HCEC 1CT (cell line): ENCODE measurements around the gene CCDC192.
"Not testable (repeated sequence)": the region's sequence is repeated elsewhere in the genome, so short reads cannot be mapped to it uniquely, and the experiment has no call there.

Experiments used
- DNase-seq: peaks from one replicate; pipeline ENCODE4 v3.0.0-alpha.2; 2017

Gene CCDC192

GRCh38 chr5:127702926-127703561 lies at the start of gene CCDC192:
Gene CCDC192, plus strand, starts transcription at chr5:127703391. Its CDS starts 55 bp downstream, at chr5:127703446.
- DNase-seq, result no peak

GRCh38 chr5:127656825-127657224 lies 46.4 kb upstream of the CCDC192 start:
- no peak for DNase-seq

GRCh38 chr5:127660047-127660733 lies 43.0 kb upstream of the CCDC192 start:
- DNase-seq, result no peak

- DNase-seq, result no peak
Measured at GRCh38 chr5:127664093-127664492, 39.1 kb upstream of the CCDC192 start.

GRCh38 chr5:127665641-127666040 lies 37.5 kb upstream of the CCDC192 start:
- DNase-seq, result no peak

- DNase-seq, result no peak
Measured at GRCh38 chr5:127666043-127666716, 37.0 kb upstream of the CCDC192 start.

GRCh38 chr5:127667926-127668325 lies 35.3 kb upstream of the CCDC192 start:
- no peak for DNase-seq

GRCh38 chr5:127671218-127671617 lies 32.0 kb upstream of the CCDC192 start:
- DNase-seq, result no peak

- no peak for DNase-seq
Measured at GRCh38 chr5:127673117-127673800, 29.9 kb upstream of the CCDC192 start.

- DNase-seq, result not testable (repeated sequence)
Measured at GRCh38 chr5:127676951-127677350, 26.2 kb upstream of the CCDC192 start.

- DNase-seq, result not testable (repeated sequence)
Measured at GRCh38 chr5:127679691-127680330, 23.4 kb upstream of the CCDC192 start.

- no peak for DNase-seq
Measured at GRCh38 chr5:127680595-127680994, 22.6 kb upstream of the CCDC192 start.

GRCh38 chr5:127683008-127683407 lies 20.2 kb upstream of the CCDC192 start:
- DNase-seq, result no peak

GRCh38 chr5:127684726-127685467 lies 18.3 kb upstream of the CCDC192 start:
- DNase-seq, result no peak

- DNase-seq, result no peak
Measured at GRCh38 chr5:127685662-127686061, 17.5 kb upstream of the CCDC192 start.

GRCh38 chr5:127686424-127686823 lies 16.8 kb upstream of the CCDC192 start:
- DNase-seq, result no peak

- DNase-seq, result no peak
Measured at GRCh38 chr5:127694518-127695171, 8.5 kb upstream of the CCDC192 start.

- DNase-seq, result no peak
Measured at GRCh38 chr5:127695346-127695745, 7.8 kb upstream of the CCDC192 start.

- DNase-seq, result peak; percentile 13
Measured at GRCh38 chr5:127696683-127697082, 6.5 kb upstream of the CCDC192 start.

GRCh38 chr5:127697894-127698600 lies 5.1 kb upstream of the CCDC192 start:
- no peak for DNase-seq

GRCh38 chr5:127699416-127699815 lies 3.8 kb upstream of the CCDC192 start:
- DNase-seq, result no peak
